IPS-20b (cell line): Measurements from ENCODE around the gene SLC24A4.

Source experiments
- H3K27ac ChIP-seq: one replicate; pipeline ENCODE4 v1.5.1; 2013; ENCODE audit warnings: low read length
- H3K27me3 ChIP-seq: 2 replicates; pipeline ENCODE4 v1.6.1; 2013; ENCODE audit warnings: mild to moderate bottlenecking, low read length, inconsistent platforms; ENCODE audit not compliant: insufficient read depth
- H3K36me3 ChIP-seq: 2 replicates; pipeline ENCODE4 v1.6.1; 2013; ENCODE audit warnings: low read depth, mild to moderate bottlenecking, inconsistent platforms, low read length, moderate library complexity; ENCODE audit not compliant: insufficient read depth
- H3K4me1 ChIP-seq: 2 replicates; pipeline ENCODE4 v1.6.1; 2013; ENCODE audit warnings: mild to moderate bottlenecking, control low read depth, inconsistent platforms, low read length, moderate library complexity; ENCODE audit not compliant: insufficient read depth
- H3K4me3 ChIP-seq: 2 replicates; pipeline ENCODE4 v1.5.1; 2013; ENCODE audit warnings: mild to moderate bottlenecking, low read length, inconsistent platforms
- H3K9ac ChIP-seq: 2 replicates; pipeline ENCODE4 v1.6.1; 2013; ENCODE audit warnings: low read depth, mild to moderate bottlenecking, inconsistent platforms, low read length, moderate library complexity
- H3K9me3 ChIP-seq: 2 replicates; pipeline ENCODE4 v1.6.1; 2013; ENCODE audit warnings: mild to moderate bottlenecking, low read depth, low read length, inconsistent platforms; ENCODE audit not compliant: insufficient read depth

The SLC24A4 gene

GRCh38 chr14:92411135-92411534 lies 88.2 kb downstream of the SLC24A4 start:
- H3K27ac ChIP-seq = no peak overlapping the region
- no peak overlapping the region for H3K9ac ChIP-seq
- H3K36me3 ChIP-seq = no peaks in the 10 kb centered on the region
- H3K9me3 ChIP-seq = peaks cover 5% of the 10 kb centered on the region
- H3K27me3 ChIP-seq = no peaks in the 10 kb centered on the region; the same call in 1 of the 2 replicates
- no peaks in the 10 kb centered on the region for H3K4me1 ChIP-seq
- no peak overlapping the region for H3K4me3 ChIP-seq

GRCh38 chr14:92411941-92412340 lies 89.0 kb downstream of the SLC24A4 start:
- H3K9ac ChIP-seq = no peak overlapping the region
- H3K27me3 ChIP-seq = no peaks in the 10 kb centered on the region; the same call in 1 of the 2 replicates
- no peaks in the 10 kb centered on the region for H3K4me1 ChIP-seq
- H3K9me3 ChIP-seq = no peaks in the 10 kb centered on the region; the same call in 1 of the 2 replicates
- no peaks in the 10 kb centered on the region for H3K36me3 ChIP-seq
- no peak overlapping the region for H3K27ac ChIP-seq
- no peak overlapping the region for H3K4me3 ChIP-seq

- no peak overlapping the region for H3K4me3 ChIP-seq
- no peaks in the 10 kb centered on the region for H3K4me1 ChIP-seq
- no peak overlapping the region for H3K27ac ChIP-seq
- H3K36me3 ChIP-seq = no peaks in the 10 kb centered on the region
- H3K27me3 ChIP-seq = no peaks in the 10 kb centered on the region; the same call in 1 of the 2 replicates
- H3K9me3 ChIP-seq = no peaks in the 10 kb centered on the region
- H3K9ac ChIP-seq = no peak overlapping the region
Observed at GRCh38 chr14:92412912-92413311, 89.9 kb downstream of the SLC24A4 start.

- Histone ChIP-seq H3K4me3 (no peak overlapping the region), H3K9ac (no peak overlapping the region), H3K36me3 (no peaks in the 10 kb centered on the region), H3K27ac (no peak overlapping the region), H3K9me3 (no peaks in the 10 kb centered on the region), H3K27me3 (no peaks in the 10 kb centered on the region; the same call in 1 of the 2 replicates), H3K4me1 (no peaks in the 10 kb centered on the region)
Observed at GRCh38 chr14:92413379-92413778, 90.4 kb downstream of the SLC24A4 start.

GRCh38 chr14:92414690-92415445 lies 91.9 kb downstream of the SLC24A4 start:
- no peaks in the 10 kb centered on the region for H3K36me3 ChIP-seq
- no peak overlapping the region for H3K9ac ChIP-seq
- no peak overlapping the region for H3K27ac ChIP-seq
- H3K9me3 ChIP-seq = no peaks in the 10 kb centered on the region
- H3K4me1 ChIP-seq = no peaks in the 10 kb centered on the region
- H3K4me3 ChIP-seq = no peak overlapping the region
- H3K27me3 ChIP-seq = no peaks in the 10 kb centered on the region; the same call in 1 of the 2 replicates

- no peaks in the 10 kb centered on the region for H3K9me3 ChIP-seq
- no peaks in the 10 kb centered on the region; the same call in 1 of the 2 replicates for H3K27me3 ChIP-seq
- H3K36me3 ChIP-seq = no peaks in the 10 kb centered on the region
- H3K9ac ChIP-seq = no peak overlapping the region
- H3K27ac ChIP-seq = no peak overlapping the region
- no peak overlapping the region for H3K4me3 ChIP-seq
- no peaks in the 10 kb centered on the region for H3K4me1 ChIP-seq
Observed at GRCh38 chr14:92415969-92416368, 93.0 kb downstream of the SLC24A4 start.

- H3K9ac ChIP-seq = no peak overlapping the region
- H3K27ac ChIP-seq = no peak overlapping the region
- H3K4me1 ChIP-seq = no peaks in the 10 kb centered on the region
- no peaks in the 10 kb centered on the region for H3K9me3 ChIP-seq
- H3K4me3 ChIP-seq = no peak overlapping the region
- no peaks in the 10 kb centered on the region for H3K36me3 ChIP-seq
- H3K27me3 ChIP-seq = no peaks in the 10 kb centered on the region; the same call in 1 of the 2 replicates
Observed at GRCh38 chr14:92416544-92416943, 93.6 kb downstream of the SLC24A4 start.

GRCh38 chr14:92417759-92418158 lies 94.8 kb downstream of the SLC24A4 start:
- Histone ChIP-seq H3K27ac (no peak overlapping the region), H3K4me1 (no peaks in the 10 kb centered on the region), H3K36me3 (no peaks in the 10 kb centered on the region), H3K9ac (no peak overlapping the region), H3K4me3 (no peak overlapping the region), H3K27me3 (no peaks in the 10 kb centered on the region), H3K9me3 (no peaks in the 10 kb centered on the region)

GRCh38 chr14:92421751-92422150 lies 98.8 kb downstream of the SLC24A4 start:
- H3K4me1 ChIP-seq = no peaks in the 10 kb centered on the region
- no peaks in the 10 kb centered on the region for H3K27me3 ChIP-seq
- no peaks in the 10 kb centered on the region for H3K9me3 ChIP-seq

GRCh38 chr14:92425101-92425500 lies 102.1 kb downstream of the SLC24A4 start:
- H3K36me3 ChIP-seq = no peaks in the 10 kb centered on the region
- H3K4me1 ChIP-seq = no peaks in the 10 kb centered on the region
- no peak overlapping the region for H3K9ac ChIP-seq
- H3K4me3 ChIP-seq = no peak overlapping the region
- H3K9me3 ChIP-seq = no peaks in the 10 kb centered on the region
- no peak overlapping the region for H3K27ac ChIP-seq
- no peaks in the 10 kb centered on the region for H3K27me3 ChIP-seq

More at GRCh38 chr14:92421751-92422150, 98.8 kb downstream of the SLC24A4 start:
- Histone ChIP-seq H3K9ac (no peak overlapping the region), H3K4me3 (no peak overlapping the region), H3K27ac (no peak overlapping the region), H3K36me3 (no peaks in the 10 kb centered on the region)

GRCh38 chr14:92426237-92426636 lies 103.3 kb downstream of the SLC24A4 start:
- H3K9ac ChIP-seq = no peak overlapping the region
- H3K9me3 ChIP-seq = no peaks in the 10 kb centered on the region
- H3K4me3 ChIP-seq = no peak overlapping the region
- H3K27me3 ChIP-seq = no peaks in the 10 kb centered on the region
- H3K27ac ChIP-seq = no peak overlapping the region
- H3K36me3 ChIP-seq = no peaks in the 10 kb centered on the region
- no peaks in the 10 kb centered on the region for H3K4me1 ChIP-seq

- Histone ChIP-seq H3K27ac (no peak overlapping the region), H3K9me3 (no peaks in the 10 kb centered on the region)
Observed at GRCh38 chr14:92427096-92427495, 104.1 kb downstream of the SLC24A4 start.

More at GRCh38 chr14:92427096-92427495, 104.1 kb downstream of the SLC24A4 start:
- H3K4me1 ChIP-seq = no peaks in the 10 kb centered on the region
- H3K4me3 ChIP-seq = no peak overlapping the region
- H3K9ac ChIP-seq = no peak overlapping the region
- no peaks in the 10 kb centered on the region for H3K36me3 ChIP-seq
- H3K27me3 ChIP-seq = no peaks in the 10 kb centered on the region
